Astrocyte of the cerebellum (primary cell): ENCODE measurements around the gene KRT28.
A peak's percentile ranks its signal among the peaks of the same experiment; 100 is the strongest.
"Not testable (repeated sequence)": the region's sequence is repeated elsewhere in the genome, so short reads cannot be mapped to it uniquely, and the experiment has no call there.

Source experiments
- DNase-seq: peaks from one replicate; pipeline ENCODE4 v3.0.0-alpha.2; 2011; ENCODE audit warnings: low read depth
- H3K4me3 ChIP-seq: 2 replicates; pipeline ENCODE4 v1.5.1; 2011; ENCODE audit warnings: mild to moderate bottlenecking, low read depth, low read length, moderate library complexity
- CTCF ChIP-seq: IDR thresholded peaks from 2 replicates; pipeline ENCODE4 v1.5.1; 2012; ENCODE audit warnings: low read length, low read depth, moderate library complexity, mild to moderate bottlenecking; ENCODE audit errors: missing control alignments
- in situ Hi-C: cut with HindIII; loops from 2 replicates; pipeline ENCODE4 v1.10.0; 2017; ENCODE audit warnings: low sequenced_read_pairs

KRT28 gene

GRCh38 chr17:40819528-40820125 is 19.9 kb upstream of the KRT28 start:
- DNase-seq = no peak
- in situ Hi-C loops = no loop called here
- peak overlapping the region; percentile 58 for H3K4me3 ChIP-seq
- no peak for TF ChIP-seq CTCF

GRCh38 chr17:40818733-40819527 is 19.2 kb upstream of the KRT28 start:
- in situ Hi-C loops = no loop called here
- TF ChIP-seq CTCF = no peak
- DNase-seq = peak; percentile 37
- peak overlapping the region; percentile 58 for H3K4me3 ChIP-seq

- DNase-seq = no peak
- TF ChIP-seq CTCF = no peak
- in situ Hi-C loops = no loop called here
- peak overlapping the region; percentile 58 for H3K4me3 ChIP-seq
Measured at GRCh38 chr17:40818343-40818732, 18.6 kb upstream of the KRT28 start.

GRCh38 chr17:40817103-40817682 is 17.4 kb upstream of the KRT28 start:
- no peak for TF ChIP-seq CTCF
- H3K4me3 ChIP-seq = no peak overlapping the region
- no peak for DNase-seq
- in situ Hi-C loops = no loop called here

GRCh38 chr17:40816569-40816968 is 16.8 kb upstream of the KRT28 start:
- DNase-seq = no peak
- no peak for TF ChIP-seq CTCF
- H3K4me3 ChIP-seq = no peak overlapping the region
- in situ Hi-C loops = no loop called here

GRCh38 chr17:40815381-40815780 is 15.6 kb upstream of the KRT28 start:
- DNase-seq = no peak
- H3K4me3 ChIP-seq = no peak overlapping the region
- in situ Hi-C loops = no loop called here
- TF ChIP-seq CTCF = no peak

- H3K4me3 ChIP-seq, in situ Hi-C loops, DNase-seq: not testable (repeated sequence)
Measured at GRCh38 chr17:40814657-40815056, 14.9 kb upstream of the KRT28 start.
